MM.1S (cell line): ENCODE results near the gene SP6.

Source experiments
- DNase-seq: peaks from one replicate; pipeline ENCODE4 v3.0.0-alpha.2; 2015
- H2AFZ ChIP-seq: fragments of 300-600 bp; sonication (generic); 2 replicates; pipeline ENCODE4 v1.6.0; 2016; ENCODE audit warnings: antibody characterized with exemption, low read length
- H3F3A ChIP-seq: fragments of 300-600 bp; sonication (generic); 2 replicates; pipeline ENCODE4 v1.6.1; 2016; ENCODE audit warnings: mild to moderate bottlenecking, antibody characterized with exemption, low read length, moderate library complexity, mixed read lengths; ENCODE audit not compliant: insufficient read depth
- H3K27ac ChIP-seq: fragments of 300-600 bp; sonication (generic); 2 replicates; pipeline ENCODE4 v1.5.1; 2016; ENCODE audit warnings: mild to moderate bottlenecking, low read length
- H3K27me3 ChIP-seq: fragments of 300-600 bp; sonication (generic); replicated peaks from 2 replicates; pipeline ENCODE4 v1.6.0; 2016; ENCODE audit warnings: low read length; ENCODE audit not compliant: insufficient read depth
- H3K36me3 ChIP-seq: fragments of 300-600 bp; sonication (generic); replicated peaks from 2 replicates; pipeline ENCODE4 v1.6.1; 2016; ENCODE audit warnings: mild to moderate bottlenecking, low read length, mixed read lengths; ENCODE audit not compliant: insufficient read depth
- H3K4me1 ChIP-seq: fragments of 300-600 bp; sonication (generic); 2 replicates; pipeline ENCODE4 v1.6.1; 2016; ENCODE audit warnings: low read length, mixed read lengths
- H3K4me2 ChIP-seq: fragments of 300-600 bp; sonication (generic); 2 replicates; pipeline ENCODE4 v1.6.0; 2016; ENCODE audit warnings: low read depth, low read length
- H3K4me3 ChIP-seq: fragments of 300-600 bp; sonication (generic); 2 replicates; pipeline ENCODE4 v1.5.1; 2016; ENCODE audit warnings: low read length, mixed read lengths
- H3K79me2 ChIP-seq: fragments of 300-600 bp; sonication (generic); 2 replicates; pipeline ENCODE4 v1.6.1; 2016; ENCODE audit warnings: mixed run types, low read length, mixed read lengths
- H3K9ac ChIP-seq: fragments of 300-600 bp; sonication (generic); 2 replicates; pipeline ENCODE4 v1.6.1; 2016; ENCODE audit warnings: low read length, mixed read lengths
- H3K9me2 ChIP-seq: fragments of 300-600 bp; sonication (generic); replicated peaks from 2 replicates; pipeline ENCODE4 v1.6.1; 2016; ENCODE audit warnings: mild to moderate bottlenecking, low read length, mixed read lengths; ENCODE audit not compliant: insufficient read depth
- H3K9me3 ChIP-seq: fragments of 300-600 bp; sonication (generic); replicated peaks from 2 replicates; pipeline ENCODE4 v1.6.1; 2016; ENCODE audit warnings: mild to moderate bottlenecking, low read length, mixed read lengths; ENCODE audit not compliant: insufficient read depth
- H4K20me1 ChIP-seq: fragments of 300-600 bp; sonication (generic); 2 replicates; pipeline ENCODE4 v1.6.1; 2016; ENCODE audit warnings: mild to moderate bottlenecking, low read length, moderate library complexity, mixed read lengths; ENCODE audit not compliant: insufficient read depth
- EZH2 ChIP-seq: fragments of 300-600 bp; sonication (generic); optimal IDR thresholded peaks from 2 replicates; pipeline ENCODE3; 2017; ENCODE audit warnings: low read depth, mild to moderate bottlenecking, antibody characterized with exemption, low read length, mixed read lengths
- EZH2phosphoT487 ChIP-seq: fragments of 300-600 bp; sonication (generic); IDR thresholded peaks from 2 replicates; pipeline ENCODE4 v1.6.1; 2018; ENCODE audit warnings: antibody characterized with exemption, low read length
- TF ChIP-seq, protein P1 (sequence below): fragments of 300-600 bp; sonication (generic); IDR thresholded peaks from 2 replicates; pipeline ENCODE4 v1.5.1; 2016; ENCODE audit warnings: antibody characterized with exemption, low read length, mixed read lengths

The SP6 gene

DNA sequence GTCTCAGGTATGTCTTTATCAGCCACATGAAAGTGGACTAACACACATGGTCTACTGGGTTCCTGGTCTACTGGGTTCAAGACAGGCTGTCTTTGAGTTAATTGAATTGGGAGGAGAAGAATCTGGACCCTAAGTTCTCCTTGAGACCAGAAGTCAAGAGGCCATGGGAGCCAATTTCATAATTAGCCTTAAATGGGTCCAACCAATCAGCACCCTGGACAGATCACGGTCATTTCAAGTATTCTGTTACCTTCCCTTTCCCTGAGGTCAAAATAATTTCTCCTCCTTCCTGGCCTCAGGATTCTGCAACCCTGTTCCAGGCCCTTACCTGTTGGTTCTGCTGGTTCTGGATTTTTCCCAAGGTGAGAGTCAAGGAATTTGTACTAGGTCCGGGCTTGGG is 53.2 kb downstream of the SP6 start:
- Histone ChIP-seq H3K79me2 (no peaks in the 10 kb centered on the region), H3K9ac (no peak overlapping the region), H2AFZ (no peak overlapping the region), H3F3A (no peaks in the 10 kb centered on the region), H4K20me1 (no peaks in the 10 kb centered on the region), H3K9me2 (no peaks in the 10 kb centered on the region), H3K4me2 (no peak overlapping the region), H3K27me3 (peaks cover 33% of the 10 kb centered on the region), H3K9me3 (no peaks in the 10 kb centered on the region), H3K4me1 (no peaks in the 10 kb centered on the region; the same call in 1 of the 2 replicates), H3K36me3 (no peaks in the 10 kb centered on the region), H3K4me3 (no peak overlapping the region), H3K27ac (no peak overlapping the region)
- peak; percentile 35 for DNase-seq
- no peak for TF ChIP-seq EZH2phosphoT487
- TF ChIP-seq, protein P1, sequence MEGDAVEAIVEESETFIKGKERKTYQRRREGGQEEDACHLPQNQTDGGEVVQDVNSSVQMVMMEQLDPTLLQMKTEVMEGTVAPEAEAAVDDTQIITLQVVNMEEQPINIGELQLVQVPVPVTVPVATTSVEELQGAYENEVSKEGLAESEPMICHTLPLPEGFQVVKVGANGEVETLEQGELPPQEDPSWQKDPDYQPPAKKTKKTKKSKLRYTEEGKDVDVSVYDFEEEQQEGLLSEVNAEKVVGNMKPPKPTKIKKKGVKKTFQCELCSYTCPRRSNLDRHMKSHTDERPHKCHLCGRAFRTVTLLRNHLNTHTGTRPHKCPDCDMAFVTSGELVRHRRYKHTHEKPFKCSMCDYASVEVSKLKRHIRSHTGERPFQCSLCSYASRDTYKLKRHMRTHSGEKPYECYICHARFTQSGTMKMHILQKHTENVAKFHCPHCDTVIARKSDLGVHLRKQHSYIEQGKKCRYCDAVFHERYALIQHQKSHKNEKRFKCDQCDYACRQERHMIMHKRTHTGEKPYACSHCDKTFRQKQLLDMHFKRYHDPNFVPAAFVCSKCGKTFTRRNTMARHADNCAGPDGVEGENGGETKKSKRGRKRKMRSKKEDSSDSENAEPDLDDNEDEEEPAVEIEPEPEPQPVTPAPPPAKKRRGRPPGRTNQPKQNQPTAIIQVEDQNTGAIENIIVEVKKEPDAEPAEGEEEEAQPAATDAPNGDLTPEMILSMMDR, result no peak
- no peak for TF ChIP-seq EZH2
